GM18517 (cell line): ENCODE data around the gene CATSPER1.

Experiments
- ATAC-seq: cut with Tn5 transposase; IDR thresholded peaks from one replicate; pipeline ENCODE4 v1.9.1; 2021; ENCODE audit warnings: mild to moderate bottlenecking, moderate library complexity; ENCODE audit not compliant: unreplicated experiment

The CATSPER1 gene

DNA sequence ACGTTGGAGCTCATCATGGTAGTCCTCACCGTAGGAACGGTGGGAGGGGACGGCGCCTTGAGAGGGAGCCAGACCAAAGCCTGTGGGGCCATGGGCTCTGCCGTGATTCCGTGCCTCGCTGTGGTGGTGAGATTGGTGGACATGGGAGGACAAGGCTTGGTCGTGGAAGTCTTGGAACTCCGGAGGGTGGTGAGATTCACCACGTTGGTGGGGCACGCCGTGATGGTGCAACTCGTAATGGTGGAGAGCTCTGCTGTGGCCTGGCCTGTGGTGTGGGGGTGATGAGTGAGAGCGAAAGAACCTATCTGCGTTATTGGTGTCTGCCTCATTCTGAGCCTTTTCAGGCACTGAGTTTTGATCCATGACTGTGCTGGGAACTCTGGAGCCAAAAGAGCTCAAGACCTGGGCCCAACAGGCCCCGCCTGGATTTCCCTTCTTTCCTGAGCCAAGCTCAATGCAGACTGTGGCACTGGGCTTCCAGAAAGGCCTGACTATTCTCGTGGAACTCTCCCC is at the start of gene CATSPER1:
CATSPER1 (minus strand) TSS at position 463 of the 513 bp plus-strand sequence; CDS start at position 363, 100 bp downstream.
- ATAC-seq: no peak

DNA sequence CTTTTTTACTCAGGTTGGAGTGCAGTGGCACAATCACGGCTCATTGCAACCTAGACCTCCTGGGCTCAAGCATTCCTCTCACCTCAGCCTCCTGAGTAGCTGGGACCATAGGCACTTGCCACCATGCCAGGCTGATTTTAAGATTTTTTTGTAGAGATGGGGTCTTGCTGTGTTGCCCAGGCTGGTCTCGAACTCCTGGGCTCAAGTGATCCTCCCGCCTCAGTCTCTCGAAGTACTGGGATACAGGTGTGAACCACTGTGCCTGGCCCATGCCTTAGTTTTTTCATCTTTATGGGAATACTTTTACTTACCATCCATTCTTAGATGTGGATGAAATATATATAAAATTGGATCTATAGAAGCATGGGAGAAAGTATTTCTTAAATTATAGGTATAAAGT is 49.0 kb upstream of the CATSPER1 start:
- no peak for ATAC-seq

DNA sequence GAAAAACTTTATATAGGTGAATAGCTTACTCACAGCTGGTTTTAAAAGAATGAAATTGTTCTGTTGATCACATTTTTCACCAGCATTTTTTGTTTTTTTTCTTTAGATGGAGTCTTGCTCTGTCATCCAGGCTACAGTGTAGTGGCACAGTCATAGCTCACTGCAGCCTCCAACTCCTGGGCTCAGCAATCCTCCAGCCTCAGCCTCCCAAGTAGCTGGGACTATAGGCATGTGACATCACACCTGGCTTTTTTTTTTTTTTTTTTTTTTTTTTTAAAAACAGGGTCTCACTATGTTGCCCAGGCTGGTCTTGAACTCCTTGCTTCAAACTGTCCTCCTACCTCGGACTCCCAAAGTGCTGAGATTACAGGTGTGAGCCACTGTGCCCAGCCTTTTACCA is 47.4 kb upstream of the CATSPER1 start:
- ATAC-seq: no peak

DNA sequence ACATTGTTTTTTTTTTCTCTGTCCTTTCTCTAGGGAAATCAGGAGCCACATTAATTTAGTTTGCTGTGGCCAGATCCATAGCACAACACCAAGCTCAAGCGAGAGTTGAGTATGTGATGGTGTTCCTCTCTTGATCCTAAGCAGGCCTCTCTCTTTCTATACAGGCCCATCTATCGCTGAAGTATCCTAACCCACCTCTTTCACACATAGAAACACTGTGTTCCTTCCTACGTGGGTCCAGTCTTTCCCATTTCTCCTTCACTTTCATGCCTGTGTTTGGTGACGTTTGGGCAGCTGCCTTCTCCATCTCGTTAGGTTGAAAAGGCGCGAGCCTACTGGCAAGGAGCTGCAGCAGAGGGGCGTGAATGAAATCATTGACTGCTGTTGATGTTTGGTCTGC is 46.2 kb upstream of the CATSPER1 start:
- ATAC-seq: no peak

DNA sequence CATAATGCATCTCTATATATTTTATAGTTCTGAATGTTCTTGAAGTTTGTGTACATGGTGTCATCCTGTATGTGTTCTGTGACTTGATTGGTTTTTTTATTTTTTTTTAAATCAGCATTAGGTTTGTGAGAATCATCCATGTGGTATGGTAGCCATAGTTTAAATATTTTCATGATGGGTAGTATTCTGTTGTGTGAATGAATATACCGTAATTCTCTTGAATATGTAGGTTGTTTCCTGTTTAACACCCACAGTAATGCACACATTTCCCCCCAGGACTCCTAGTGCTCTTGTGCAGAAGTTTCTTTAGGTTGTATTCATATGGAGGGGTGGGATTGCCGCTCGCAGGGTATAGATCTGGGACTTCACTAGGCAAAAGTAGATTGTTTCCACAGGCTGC is 45.8 kb upstream of the CATSPER1 start:
- ATAC-seq: no peak

DNA sequence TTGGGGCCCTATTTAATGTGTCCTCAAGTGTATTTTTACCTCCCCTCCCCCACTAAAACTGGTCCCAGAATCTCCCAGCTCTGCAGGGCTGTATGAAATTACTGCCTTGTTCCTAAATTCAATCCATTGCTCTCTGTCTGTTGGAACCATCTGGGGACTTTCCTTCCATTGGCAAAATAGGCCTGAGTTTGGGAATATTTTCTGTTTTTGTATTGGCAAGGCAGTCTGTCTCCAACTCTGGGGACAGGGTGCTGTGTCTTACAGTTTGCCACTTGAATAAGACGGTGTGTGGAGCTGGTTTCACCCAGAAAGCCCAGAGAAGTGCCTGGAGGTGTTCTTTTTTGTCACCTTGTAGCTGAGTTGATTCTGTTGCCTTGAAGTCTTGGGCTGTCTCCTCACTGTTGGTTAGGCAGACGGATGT is 45.1 kb upstream of the CATSPER1 start:
- ATAC-seq: no peak

DNA sequence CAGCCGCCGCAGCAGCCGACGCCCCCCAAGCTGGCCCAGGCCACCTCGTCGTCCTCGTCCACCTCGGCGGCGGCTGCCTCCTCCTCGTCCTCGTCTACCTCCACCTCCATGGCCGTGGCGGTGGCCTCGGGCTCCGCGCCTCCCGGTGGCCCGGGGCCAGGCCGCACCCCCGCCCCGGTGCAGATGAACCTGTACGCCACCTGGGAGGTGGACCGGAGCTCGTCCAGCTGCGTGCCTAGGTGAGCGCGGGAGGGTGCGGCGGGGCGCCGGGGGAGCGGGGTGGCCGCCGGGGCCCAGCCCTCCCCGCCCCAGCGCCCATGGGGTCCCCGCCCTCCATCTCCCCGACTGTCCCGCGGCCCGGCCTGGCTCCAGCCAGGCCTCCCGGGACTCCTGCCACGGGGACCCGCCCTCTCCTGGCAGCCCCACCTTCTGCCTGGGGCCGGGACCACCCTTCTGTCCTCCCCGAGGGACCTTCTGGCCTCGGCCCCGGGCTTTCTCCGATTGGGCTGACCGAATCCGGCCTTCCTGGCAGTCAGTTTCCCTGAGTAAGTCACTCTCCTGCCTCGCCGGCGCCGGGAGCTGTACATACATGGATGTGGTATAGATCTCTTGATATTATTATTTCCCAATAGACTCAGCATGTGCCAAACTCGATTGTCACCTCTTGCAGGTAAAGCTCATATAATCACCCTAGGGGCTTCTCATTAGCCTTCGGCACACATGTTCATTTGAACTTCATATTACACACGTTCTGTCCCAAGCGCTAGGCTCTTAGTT is 44.5 kb upstream of the CATSPER1 start:
- ATAC-seq: no peak

DNA sequence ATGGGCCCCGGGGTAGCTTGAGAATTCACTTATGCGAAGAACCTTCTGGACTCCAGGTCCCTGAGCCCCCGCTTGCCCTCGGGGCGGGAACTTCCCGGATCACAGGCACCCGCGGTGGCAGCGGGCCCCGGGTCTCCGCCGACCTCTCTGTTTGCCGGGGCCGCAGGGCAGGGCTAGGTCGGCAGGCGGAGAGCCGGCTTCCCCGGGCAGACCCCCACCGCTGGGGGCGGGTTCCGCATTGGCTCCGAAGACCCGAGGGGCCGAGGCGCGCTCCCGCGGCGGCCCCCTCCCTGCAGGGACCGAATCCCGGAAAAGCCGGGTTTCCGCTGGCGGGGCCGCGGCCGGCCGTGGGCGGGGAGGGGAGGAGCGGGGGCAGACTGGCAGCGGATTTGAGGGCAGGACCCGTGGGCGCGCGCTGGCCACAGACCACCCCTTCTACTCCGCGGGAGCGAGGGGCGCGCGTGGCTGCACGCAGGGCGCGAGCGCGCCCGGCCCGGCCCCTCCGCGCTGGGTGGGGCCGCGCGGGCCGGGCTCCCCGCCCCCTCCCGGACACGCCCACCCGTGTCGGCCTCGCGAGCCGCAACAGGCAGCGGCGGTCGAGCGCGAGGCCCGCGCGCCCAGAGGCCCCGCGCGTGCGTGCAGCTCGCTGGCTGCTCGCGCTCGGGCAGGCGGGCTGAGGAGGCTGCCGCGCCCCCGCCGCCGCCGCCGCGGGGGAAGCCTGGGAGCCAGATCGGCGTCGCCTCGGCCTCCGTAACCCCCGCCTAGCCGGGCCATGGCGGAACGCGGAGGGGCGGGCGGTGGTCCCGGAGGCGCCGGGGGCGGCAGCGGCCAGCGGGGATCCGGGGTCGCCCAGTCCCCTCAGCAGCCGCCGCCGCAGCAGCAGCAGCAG is 43.7 kb upstream of the CATSPER1 start, which contains the start of gene PACS1:
PACS1 (plus strand) TSS at position 558 of the 889 bp plus-strand sequence; CDS start at position 773, 215 bp downstream.
- ATAC-seq: no peak

DNA sequence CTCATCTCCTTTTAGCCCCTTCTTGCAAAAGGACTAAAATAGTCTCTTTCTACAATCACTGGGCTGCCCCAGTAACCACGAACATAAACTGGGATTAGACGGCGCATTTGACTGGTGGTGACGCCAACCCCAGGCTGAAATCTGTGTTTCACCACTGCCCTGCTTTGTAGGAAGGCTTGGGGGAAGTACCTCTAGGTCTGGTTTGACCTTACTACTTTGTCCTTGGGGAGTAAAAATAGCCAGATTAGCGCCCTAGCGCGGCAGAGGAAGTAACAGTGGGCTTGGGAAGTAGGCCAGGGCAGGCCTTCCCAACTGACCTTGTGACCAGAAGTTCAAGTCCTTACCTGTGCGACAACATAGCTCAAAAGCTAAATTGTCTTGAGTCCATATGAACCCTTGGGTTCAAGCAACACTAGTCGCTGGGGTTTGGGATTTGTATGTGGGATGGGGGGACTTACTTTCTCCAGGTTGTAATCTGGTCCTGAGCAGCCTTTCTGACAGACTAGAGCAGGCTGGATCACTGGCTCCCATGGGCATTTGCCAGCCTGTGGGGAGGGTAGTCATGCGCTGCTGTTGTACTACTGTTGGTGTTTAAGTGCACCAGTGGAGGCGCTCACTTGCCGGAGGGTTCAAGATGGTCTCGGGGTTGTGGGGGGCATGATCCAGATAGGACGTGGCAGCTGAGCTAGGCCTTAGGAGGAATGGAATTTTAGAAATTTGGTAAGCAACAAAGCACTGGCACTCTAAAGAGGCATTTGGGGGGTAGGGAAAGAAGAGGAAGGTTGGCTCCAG is 42.8 kb upstream of the CATSPER1 start:
- ATAC-seq: no peak

DNA sequence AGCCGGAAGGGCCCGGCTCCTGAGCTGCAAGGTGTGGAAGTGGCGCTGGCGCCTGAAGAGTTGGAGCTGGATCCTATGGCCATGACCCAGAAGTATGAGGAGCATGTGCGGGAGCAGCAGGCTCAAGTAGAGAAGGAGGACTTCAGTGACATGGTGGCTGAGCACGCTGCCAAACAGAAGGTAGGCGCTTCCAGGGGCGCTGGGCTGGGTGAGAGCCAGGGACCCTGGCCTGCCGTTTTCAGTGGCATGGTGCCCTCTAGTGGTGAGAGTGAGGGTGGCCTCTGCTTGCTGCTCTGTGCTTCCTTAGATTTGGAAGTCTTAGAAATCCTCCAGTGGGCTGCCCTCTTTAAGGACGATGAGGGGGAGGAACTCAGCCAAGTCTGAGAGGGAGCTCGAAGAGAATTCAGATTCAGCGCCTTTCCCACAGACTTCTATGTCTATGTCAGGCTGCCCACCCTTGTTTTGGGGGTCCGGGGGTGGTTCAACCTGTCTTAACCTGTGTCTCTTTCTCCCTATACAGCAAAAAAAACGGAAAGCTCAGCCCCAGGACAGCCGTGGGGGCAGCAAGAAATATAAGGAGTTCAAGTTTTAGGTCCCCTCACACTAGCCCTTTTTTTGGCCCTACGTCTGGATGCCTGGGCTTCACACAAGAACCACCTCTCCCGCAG is 42.0 kb upstream of the CATSPER1 start:
- ATAC-seq: no peak

DNA sequence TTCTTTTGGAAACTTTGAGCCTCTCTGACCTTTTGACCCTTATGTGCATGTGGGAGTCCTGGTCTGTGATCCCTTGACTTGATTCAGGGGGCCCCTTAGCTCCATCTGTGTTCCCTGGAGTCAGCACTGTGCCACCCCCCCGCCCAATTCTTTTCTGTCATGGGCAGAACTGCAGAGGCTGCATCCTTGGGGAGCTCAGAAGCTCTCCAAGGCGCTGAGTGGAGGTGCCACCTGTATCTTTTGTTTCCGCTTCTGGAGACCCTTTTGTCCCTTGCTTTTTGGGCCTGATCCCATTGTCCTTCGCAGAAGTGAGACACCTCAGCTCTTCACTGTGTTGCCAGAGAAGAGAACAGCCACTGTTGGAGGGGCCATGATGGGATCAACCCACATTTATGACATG is 41.4 kb upstream of the CATSPER1 start:
- no peak for ATAC-seq

DNA sequence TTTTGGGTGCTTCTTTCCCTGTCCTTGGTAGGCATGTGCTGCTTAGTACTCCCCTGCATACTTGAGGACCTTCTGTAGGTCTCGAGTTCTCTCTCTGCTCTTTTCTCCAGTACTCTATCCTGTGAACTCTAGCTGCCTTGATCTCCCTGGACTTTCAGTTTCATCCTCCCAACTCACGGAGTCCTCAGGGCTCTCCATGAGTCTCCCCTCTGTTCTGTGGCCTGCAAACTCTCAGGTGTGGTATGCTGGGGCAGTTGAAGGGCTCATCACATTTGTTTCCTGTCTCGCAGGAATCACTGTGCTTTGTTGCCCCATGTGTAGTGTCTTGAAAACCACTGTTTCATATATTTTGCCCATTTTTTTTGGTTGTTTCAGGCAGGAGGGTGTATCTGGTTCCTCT is 40.5 kb upstream of the CATSPER1 start:
- ATAC-seq: no peak

DNA sequence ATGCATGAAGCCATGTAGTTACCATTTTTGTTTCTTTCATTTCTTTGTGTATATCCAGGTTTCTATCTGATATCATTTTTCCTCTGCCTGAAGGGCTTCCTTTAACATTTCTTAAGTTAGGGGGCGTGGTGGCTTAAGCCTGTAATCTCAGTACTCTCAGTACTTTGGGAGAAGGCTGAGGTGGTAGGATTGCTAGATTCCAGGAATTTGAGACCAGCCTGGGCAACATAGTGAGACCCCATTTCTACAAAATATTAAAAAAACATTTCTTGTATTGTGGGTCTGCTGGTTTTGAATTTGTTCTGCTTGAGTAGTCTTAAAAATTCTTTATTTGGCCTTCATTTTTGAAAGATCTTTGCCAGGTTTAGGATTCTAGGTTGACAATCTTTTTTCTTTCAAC is 38.3 kb upstream of the CATSPER1 start:
- ATAC-seq: no peak

DNA sequence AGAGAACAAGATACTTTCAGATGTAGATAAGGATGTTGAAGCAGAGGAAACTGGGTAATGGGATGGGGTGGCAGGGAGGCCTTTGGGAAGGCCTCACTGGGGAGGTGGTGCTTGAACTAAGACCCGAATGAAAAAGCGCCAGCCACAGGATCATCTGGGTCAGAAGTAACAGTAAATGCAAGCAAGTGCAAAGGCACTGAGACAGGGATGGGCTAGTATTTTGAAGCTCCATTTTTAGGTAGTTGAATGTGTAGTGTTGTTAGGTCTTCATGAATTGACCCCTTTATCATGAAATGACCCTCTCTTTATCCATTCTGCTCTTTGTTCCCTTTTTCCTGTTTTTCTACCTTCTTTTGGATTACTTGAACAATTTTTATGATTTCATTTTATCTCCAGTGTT is 37.6 kb upstream of the CATSPER1 start:
- ATAC-seq: no peak

DNA sequence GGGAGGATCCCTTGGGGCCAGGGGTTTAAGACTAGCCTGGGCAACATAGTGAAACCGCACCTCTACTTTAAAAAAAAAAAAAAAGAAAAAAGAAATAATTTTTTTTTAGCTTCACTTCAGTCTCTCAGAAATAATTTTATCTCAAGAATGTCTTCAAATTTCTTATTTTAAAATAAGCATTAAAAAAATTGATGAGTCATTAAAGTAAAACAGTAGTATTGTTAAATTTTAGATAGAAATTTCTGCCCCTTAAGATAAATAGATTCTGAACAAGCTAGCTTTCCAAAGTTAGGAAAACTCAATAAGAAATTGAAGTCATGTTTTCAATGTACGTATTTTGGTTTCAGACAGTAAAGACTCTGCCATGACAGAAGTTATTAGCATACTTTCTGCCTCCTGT is 36.1 kb upstream of the CATSPER1 start:
- ATAC-seq: no peak

DNA sequence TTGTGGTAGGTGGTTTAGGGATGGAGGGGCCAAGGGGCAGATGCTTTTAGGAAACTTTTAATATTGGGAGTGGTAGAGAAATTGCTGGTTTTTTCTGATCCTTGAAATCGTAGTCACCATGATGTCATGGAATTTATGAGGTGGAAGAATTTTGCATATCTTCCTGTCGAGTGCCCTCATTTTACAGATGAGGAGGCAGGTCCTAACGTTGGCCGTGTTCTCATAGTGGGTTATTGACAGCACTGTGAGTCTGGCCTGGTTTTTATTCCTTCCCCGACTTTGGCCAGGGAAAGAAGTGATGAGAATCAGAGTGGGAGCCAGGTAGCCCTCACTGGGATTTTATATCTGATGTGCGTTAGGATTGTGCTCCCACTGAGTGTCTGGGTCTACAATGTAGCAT is 35.0 kb upstream of the CATSPER1 start:
- no peak for ATAC-seq

DNA sequence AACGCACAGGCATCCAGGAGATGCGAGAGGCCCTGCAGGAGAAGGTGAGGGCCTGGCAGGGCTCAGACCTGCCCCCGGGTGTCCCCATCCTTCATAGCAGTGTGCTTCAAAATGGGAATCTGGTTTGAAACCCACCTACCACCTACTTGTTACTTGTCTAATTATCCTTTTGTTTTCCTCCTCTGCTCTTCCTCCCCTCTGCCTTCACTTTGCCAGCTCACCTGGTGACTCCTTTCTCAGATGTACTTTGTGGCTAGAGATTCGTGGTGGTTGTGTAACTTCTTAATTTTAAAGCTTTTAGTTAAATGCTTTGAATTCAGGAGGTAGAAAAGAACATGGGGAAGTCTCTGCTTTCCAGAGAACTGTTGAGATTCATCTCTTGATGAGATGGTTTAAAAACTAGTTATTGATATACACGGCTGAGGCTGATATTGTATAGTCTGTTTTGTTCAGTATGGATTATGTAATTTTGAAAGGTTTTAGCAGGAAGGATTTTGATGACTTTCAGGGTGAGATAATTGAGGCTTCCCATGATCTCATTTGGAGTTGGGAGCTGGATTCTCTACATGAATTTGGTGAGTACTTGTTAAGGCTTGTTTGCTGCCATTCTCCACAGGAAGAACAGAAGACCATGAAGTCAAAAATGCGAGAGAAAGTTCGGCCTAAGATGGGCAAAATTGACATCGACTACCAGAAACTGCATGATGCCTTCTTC is 33.8 kb upstream of the CATSPER1 start:
- no peak for ATAC-seq

DNA sequence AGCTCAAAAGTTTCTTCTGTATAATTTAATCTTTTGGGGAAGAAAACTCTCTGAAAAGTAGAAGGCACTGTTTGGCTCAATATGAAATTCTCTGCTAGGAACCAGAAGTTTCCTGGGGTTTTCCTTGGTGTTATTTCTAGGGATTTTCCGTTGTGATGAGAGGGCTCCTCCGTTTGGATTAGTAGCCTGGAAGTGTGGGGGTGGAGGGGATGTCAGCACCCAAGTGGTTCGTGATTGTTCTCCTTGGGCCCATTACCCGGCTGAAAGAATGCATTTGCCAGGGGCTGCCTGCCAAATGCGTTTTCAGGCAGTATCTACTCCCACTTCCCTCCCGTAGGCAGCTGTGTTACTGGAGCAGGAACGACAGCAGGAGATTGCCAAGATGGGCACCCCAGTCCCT is 30.2 kb upstream of the CATSPER1 start:
- no peak for ATAC-seq

DNA sequence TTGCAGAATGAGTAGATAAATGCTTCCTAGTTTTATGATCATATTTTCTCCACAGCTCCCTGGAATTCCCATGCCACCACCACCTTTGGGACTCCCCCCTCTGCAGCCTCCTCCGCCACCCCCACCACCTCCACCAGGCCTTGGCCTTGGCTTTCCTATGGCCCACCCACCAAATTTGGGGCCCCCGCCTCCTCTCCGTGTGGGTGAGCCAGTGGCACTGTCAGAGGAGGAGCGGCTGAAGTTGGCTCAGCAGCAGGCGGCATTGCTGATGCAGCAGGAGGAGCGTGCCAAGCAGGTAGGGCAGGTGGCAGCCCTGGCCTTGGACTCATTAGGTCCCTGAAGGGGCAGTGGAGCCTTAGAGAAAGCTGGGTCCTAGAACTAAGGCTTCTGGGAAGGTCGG is 28.7 kb upstream of the CATSPER1 start:
- ATAC-seq: no peak

DNA sequence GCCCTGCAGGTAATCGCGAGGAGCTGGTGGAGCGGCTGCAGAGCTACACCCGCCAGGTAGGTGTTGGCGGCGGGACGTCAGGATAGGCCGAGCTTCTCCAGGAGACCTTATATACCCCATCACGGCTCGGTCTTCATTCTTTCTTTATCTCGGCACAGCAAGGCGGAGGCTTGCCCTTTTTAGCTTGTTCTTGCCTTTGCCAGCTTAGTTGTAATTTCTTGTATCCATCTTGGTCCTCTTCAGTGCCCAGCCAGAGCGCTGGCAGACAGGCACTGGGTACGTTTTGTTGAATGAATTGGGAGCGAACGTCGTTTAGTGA is 26.3 kb upstream of the CATSPER1 start:
- ATAC-seq: no peak
